SK-N-SH (cell line): Measurements from ENCODE around the gene TAS2R3. TPM values are rescaled to one million over a fixed set of nuclear protein-coding genes. Genes with fewer than 3 reads are reported as not detected.

Source experiments
- CTCF ChIA-PET: fragments of 300-600, 350-600 bp; formaldehyde crosslinking; extraction: SDS; loops from one replicate; lab custom pipeline; 2021; lab: Yijun Ruan, JAX
- POLR2A ChIA-PET: fragments of 350-600 bp; sonication (Branson Sonifier 250); formaldehyde crosslinking; extraction: SDS; loops from one replicate; lab custom pipeline; 2020; ENCODE audit warnings: antibody characterized with exemption, inconsistent platforms; lab: Yijun Ruan, JAX
- DNase-seq: peaks from one replicate; pipeline ENCODE4 v3.0.0; 2012
- H2AFZ ChIP-seq: fragments of 200-600 bp; sonication (generic); 2 replicates; pipeline ENCODE4 v1.8.1; 2016; ENCODE audit warnings: antibody characterized with exemption, mild to moderate bottlenecking, low read depth
- H3F3A ChIP-seq: fragments of 200-600 bp; sonication (generic); replicated peaks from 2 replicates; pipeline ENCODE3; 2016; ENCODE audit warnings: antibody characterized with exemption, mild to moderate bottlenecking; ENCODE audit not compliant: insufficient read depth
- H3K27ac ChIP-seq, 2 experiments: fragments of 200-500 bp in 1 of 2; fragments of 200-600 bp in 1 of 2; sonication (Bioruptor generic) in 1 of 2; sonication (generic), shearing (Covaris generic) in 1 of 2; 2 replicates each; pipeline versions ENCODE4 v1.5.1 to v1.6.1; 2014 to 2016; ENCODE audit warnings: low read depth in 2 of 2, inconsistent platforms in 1 of 2, low read length in 1 of 2, mild to moderate bottlenecking in 1 of 2, mixed read lengths in 1 of 2
- H3K27me3 ChIP-seq: fragments of 200-600 bp; sonication (generic), shearing (Covaris generic); 2 replicates; pipeline ENCODE4 v1.6.1; 2016; ENCODE audit warnings: mixed run types; ENCODE audit not compliant: insufficient read depth
- H3K36me3 ChIP-seq, 2 experiments: fragments of 200-500 bp in 1 of 2; fragments of 200-600 bp in 1 of 2; sonication (Bioruptor generic) in 1 of 2; sonication (generic) in 1 of 2; replicated peaks in 1 of 2; 2 replicates each; pipeline versions ENCODE3 to v1.5.1; 2014 to 2016; ENCODE audit warnings: low read length in 1 of 2, mild to moderate bottlenecking in 1 of 2; ENCODE audit not compliant: insufficient read depth in 2 of 2, control insufficient read depth in 1 of 2
- H3K4me1 ChIP-seq, 2 experiments: fragments of 200-500 bp in 1 of 2; fragments of 200-600 bp in 1 of 2; sonication (Bioruptor generic) in 1 of 2; sonication (generic), shearing (Covaris generic) in 1 of 2; 2 replicates each; pipeline versions ENCODE4 v1.5.1 to v1.6.1; 2014 to 2016; ENCODE audit warnings: low read depth in 1 of 2, low read length in 1 of 2, mixed run types in 1 of 2; ENCODE audit not compliant: insufficient read depth in 2 of 2, control insufficient read depth in 1 of 2
- H3K4me2 ChIP-seq: fragments of 200-600 bp; sonication (generic), shearing (Covaris generic); 2 replicates; pipeline ENCODE4 v1.6.1; 2017; ENCODE audit warnings: mixed run types
- H3K4me3 ChIP-seq, 2 experiments: fragments of 200-500 bp in 1 of 2; fragments of 200-600 bp in 1 of 2; sonication (Bioruptor generic) in 1 of 2; sonication (generic), shearing (Covaris generic) in 1 of 2; 2 replicates each; pipeline versions ENCODE4 v1.5.1 to v1.8.1; 2014 to 2016; ENCODE audit warnings: low read depth in 2 of 2, inconsistent platforms in 1 of 2, low read length in 1 of 2, mild to moderate bottlenecking in 1 of 2, mixed read lengths in 1 of 2, moderate library complexity in 1 of 2
- H3K79me2 ChIP-seq: fragments of 200-600 bp; sonication (generic); 2 replicates; pipeline ENCODE4 v1.8.1; 2017; ENCODE audit warnings: mild to moderate bottlenecking; ENCODE audit not compliant: insufficient read depth
- H3K9ac ChIP-seq: fragments of 200-600 bp; sonication (generic); 2 replicates; pipeline ENCODE4 v1.6.1; 2017; ENCODE audit warnings: mixed run types
- H3K9me2 ChIP-seq: fragments of 200-600 bp; sonication (generic); 2 replicates; pipeline ENCODE4 v1.6.1; 2017; ENCODE audit warnings: mixed run types
- H3K9me3 ChIP-seq: fragments of 200-600 bp; sonication (generic); 2 replicates; pipeline ENCODE4 v1.6.1; 2017; ENCODE audit warnings: mixed run types, mild to moderate bottlenecking, moderate library complexity
- H4K20me1 ChIP-seq: fragments of 200-600 bp; sonication (generic); 2 replicates; pipeline ENCODE4 v1.6.1; 2017; ENCODE audit warnings: mild to moderate bottlenecking, mixed run types; ENCODE audit not compliant: insufficient read depth
- CHD2 ChIP-seq: fragments of 150-350 bp; IDR thresholded peaks from 2 replicates; pipeline ENCODE4 v1.6.1; 2018; ENCODE audit warnings: low read length; ENCODE audit not compliant: partially characterized antibody
- ELF1 ChIP-seq: IDR thresholded peaks from 2 replicates; pipeline ENCODE4 v1.4.0; 2012
- EP300 ChIP-seq, 2 experiments: IDR thresholded peaks; 2 replicates each; pipeline versions ENCODE4 v1.4.0 to v1.6.1; 2012; ENCODE audit warnings: borderline replicate concordance in 1 of 2, low read depth in 1 of 2, low read length in 1 of 2
- EZH2phosphoT487 ChIP-seq: fragments of 200-600 bp; sonication (generic); IDR thresholded peaks from 2 replicates; pipeline ENCODE4 v1.6.1; 2017; ENCODE audit warnings: low read depth, mixed run types, mild to moderate bottlenecking, antibody characterized with exemption, moderate library complexity, borderline replicate concordance
- FOXJ3 ChIP-seq: sonication (generic); formaldehyde crosslinking; IDR thresholded peaks from 2 replicates; pipeline ENCODE4 v1.5.1; 2020; ENCODE audit warnings: mild to moderate bottlenecking, missing genetic modification reagents
- FOXM1 ChIP-seq: IDR thresholded peaks from 2 replicates; pipeline ENCODE4 v1.4.0; 2012; ENCODE audit warnings: low read depth, mild to moderate bottlenecking
- GABPA ChIP-seq: IDR thresholded peaks from 2 replicates; pipeline ENCODE4 v1.4.0; 2012; ENCODE audit warnings: low read depth, mild to moderate bottlenecking
- JUND ChIP-seq: IDR thresholded peaks from 2 replicates; pipeline ENCODE4 v1.4.0; 2012
- NFIC ChIP-seq: IDR thresholded peaks from 2 replicates; pipeline ENCODE4 v1.4.0; 2012; ENCODE audit warnings: borderline replicate concordance
- POLR2AphosphoS5 ChIP-seq: IDR thresholded peaks from 2 replicates; pipeline ENCODE4 v1.6.1; 2012; ENCODE audit warnings: low read depth, low read length
- RAD21 ChIP-seq: IDR thresholded peaks from 2 replicates; pipeline ENCODE4 v1.6.1; 2012; ENCODE audit warnings: mild to moderate bottlenecking, low read length
- SIN3A ChIP-seq: IDR thresholded peaks from 2 replicates; pipeline ENCODE4 v1.6.1; 2012; ENCODE audit warnings: low read depth, mild to moderate bottlenecking, low read length, moderate library complexity, borderline replicate concordance
- SMC3 ChIP-seq: IDR thresholded peaks from 2 replicates; pipeline ENCODE4 v1.6.1; 2012; ENCODE audit warnings: low read depth, low read length, improper control_type of control experiment
- TAF1 ChIP-seq: IDR thresholded peaks from 2 replicates; pipeline ENCODE4 v1.6.1; 2012; ENCODE audit warnings: low read depth, mild to moderate bottlenecking, low read length, moderate library complexity, borderline replicate concordance
- TCF12 ChIP-seq: IDR thresholded peaks from 2 replicates; pipeline ENCODE4 v1.4.0; 2012
- WGBS: methylation state at CpG from one replicate; pipeline ENCODE4 v1.1.6; 2017; ENCODE audit warnings: low lambda C conversion rate; 5-methylcytosine and 5-hydroxymethylcytosine counted together
- polyA plus RNA-seq, 3 experiments: library from polyadenylated mRNA; depleted of rRNA; stranded (reverse); fragments of >200 nt; gene quantifications; 2 replicates each; pipeline ENCODE4 v1.2.3, GENCODE V29; 2012
- TF ChIP-seq, protein P1 (sequence below): fragments of 150-350 bp; IDR thresholded peaks from 2 replicates; pipeline ENCODE4 v1.6.1; 2016; ENCODE audit warnings: mild to moderate bottlenecking, low read depth, low read length
- TF ChIP-seq, protein P2 (sequence below): IDR thresholded peaks from 2 replicates; pipeline ENCODE4; 2012
- TF ChIP-seq, protein P3 (sequence below): fragments of 200-600 bp; sonication (generic); IDR thresholded peaks from 2 replicates; pipeline ENCODE4 v1.6.1; 2017; ENCODE audit warnings: antibody characterized with exemption, mild to moderate bottlenecking, moderate library complexity
- TF ChIP-seq, protein P4 (sequence below): IDR thresholded peaks from 2 replicates; pipeline ENCODE4 v1.4.0; 2012; ENCODE audit warnings: low read depth, borderline replicate concordance

TAS2R3 gene
- polyA plus RNA-seq, 1 of the 3 experiments (the other 2 are of a cell fraction), result not detected

DNA sequence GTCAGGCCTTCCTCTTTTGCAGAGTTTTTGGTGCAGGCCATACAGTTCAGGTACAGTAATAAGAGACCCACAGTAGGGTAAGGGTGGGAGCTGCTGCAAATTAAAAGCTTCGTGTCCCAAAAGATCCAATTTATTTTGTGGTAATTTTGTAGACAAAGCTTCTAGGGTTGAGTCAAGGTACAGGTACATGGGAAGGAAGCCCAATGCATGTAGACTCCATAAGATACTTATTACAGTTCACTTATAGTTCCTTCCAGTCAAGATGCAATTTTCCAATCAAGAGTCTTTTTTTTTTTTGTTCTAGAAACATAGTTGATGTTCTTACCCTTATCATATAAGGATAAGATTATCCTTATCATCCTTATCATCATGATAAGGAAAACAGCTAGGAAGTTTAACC lies 12.5 kb downstream of the TAS2R3 start, which contains the start of gene TAS2R4:
Gene TAS2R4 (plus strand): TSS at position 301 of the 400 bp plus-strand sequence. CDS start 1,815 bp downstream, outside the sequence.
- ChIA-PET CTCF (interaction anchor here (0.6 to 3.1 kb wide), 5 partner anchors 10 to 126 kb away, joined by 3 to 21 read pairs (median 4); partner anchors contain the start of gene SSBP1), POLR2A (interaction anchor here (1.5 kb wide), 1 partner anchor 38 kb away, joined by 5 read pairs; the partner anchor contains the start of gene SSBP1)
- Histone ChIP-seq H3K79me2 (no peaks in the 10 kb centered on the region), H4K20me1 (no peaks in the 10 kb centered on the region), H2AFZ (no peak within 1 kb of the TSS), H3K4me1 (no peaks in the 10 kb centered on the region), H3K36me3 (peaks cover 0 to 22% of the 10 kb centered on the region in 2 experiments), H3K27ac (no peak within 1 kb of the TSS), H3K9me2 (no peaks in the 10 kb centered on the region), H3K27me3 (no peaks in the 10 kb centered on the region), H3K9ac (no peak within 1 kb of the TSS), H3K4me3 (no peak within 1 kb of the TSS), H3K9me3 (no peaks in the 10 kb centered on the region), H3K4me2 (no peak within 1 kb of the TSS), H3F3A (no peaks in the 10 kb centered on the region)
- no peak for TF ChIP-seq FOXM1
- no peak for TF ChIP-seq ELF1
- TF ChIP-seq RAD21, result no peak
- TF ChIP-seq SIN3A, result no peak
- TF ChIP-seq, protein P1, sequence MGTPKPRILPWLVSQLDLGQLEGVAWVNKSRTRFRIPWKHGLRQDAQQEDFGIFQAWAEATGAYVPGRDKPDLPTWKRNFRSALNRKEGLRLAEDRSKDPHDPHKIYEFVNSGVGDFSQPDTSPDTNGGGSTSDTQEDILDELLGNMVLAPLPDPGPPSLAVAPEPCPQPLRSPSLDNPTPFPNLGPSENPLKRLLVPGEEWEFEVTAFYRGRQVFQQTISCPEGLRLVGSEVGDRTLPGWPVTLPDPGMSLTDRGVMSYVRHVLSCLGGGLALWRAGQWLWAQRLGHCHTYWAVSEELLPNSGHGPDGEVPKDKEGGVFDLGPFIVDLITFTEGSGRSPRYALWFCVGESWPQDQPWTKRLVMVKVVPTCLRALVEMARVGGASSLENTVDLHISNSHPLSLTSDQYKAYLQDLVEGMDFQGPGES, result no peak
- TF ChIP-seq POLR2AphosphoS5, result no peak
- no peak for TF ChIP-seq FOXJ3 (CRISPR knock-in tag)
- no peak for TF ChIP-seq GABPA
- no peak for TF ChIP-seq TCF12
- TF ChIP-seq, protein P2, sequence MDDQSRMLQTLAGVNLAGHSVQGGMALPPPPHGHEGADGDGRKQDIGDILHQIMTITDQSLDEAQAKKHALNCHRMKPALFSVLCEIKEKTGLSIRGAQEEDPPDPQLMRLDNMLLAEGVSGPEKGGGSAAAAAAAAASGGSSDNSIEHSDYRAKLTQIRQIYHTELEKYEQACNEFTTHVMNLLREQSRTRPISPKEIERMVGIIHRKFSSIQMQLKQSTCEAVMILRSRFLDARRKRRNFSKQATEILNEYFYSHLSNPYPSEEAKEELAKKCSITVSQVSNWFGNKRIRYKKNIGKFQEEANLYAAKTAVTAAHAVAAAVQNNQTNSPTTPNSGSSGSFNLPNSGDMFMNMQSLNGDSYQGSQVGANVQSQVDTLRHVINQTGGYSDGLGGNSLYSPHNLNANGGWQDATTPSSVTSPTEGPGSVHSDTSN, result no peak
- TF ChIP-seq SMC3, result no peak
- TF ChIP-seq, protein P3, sequence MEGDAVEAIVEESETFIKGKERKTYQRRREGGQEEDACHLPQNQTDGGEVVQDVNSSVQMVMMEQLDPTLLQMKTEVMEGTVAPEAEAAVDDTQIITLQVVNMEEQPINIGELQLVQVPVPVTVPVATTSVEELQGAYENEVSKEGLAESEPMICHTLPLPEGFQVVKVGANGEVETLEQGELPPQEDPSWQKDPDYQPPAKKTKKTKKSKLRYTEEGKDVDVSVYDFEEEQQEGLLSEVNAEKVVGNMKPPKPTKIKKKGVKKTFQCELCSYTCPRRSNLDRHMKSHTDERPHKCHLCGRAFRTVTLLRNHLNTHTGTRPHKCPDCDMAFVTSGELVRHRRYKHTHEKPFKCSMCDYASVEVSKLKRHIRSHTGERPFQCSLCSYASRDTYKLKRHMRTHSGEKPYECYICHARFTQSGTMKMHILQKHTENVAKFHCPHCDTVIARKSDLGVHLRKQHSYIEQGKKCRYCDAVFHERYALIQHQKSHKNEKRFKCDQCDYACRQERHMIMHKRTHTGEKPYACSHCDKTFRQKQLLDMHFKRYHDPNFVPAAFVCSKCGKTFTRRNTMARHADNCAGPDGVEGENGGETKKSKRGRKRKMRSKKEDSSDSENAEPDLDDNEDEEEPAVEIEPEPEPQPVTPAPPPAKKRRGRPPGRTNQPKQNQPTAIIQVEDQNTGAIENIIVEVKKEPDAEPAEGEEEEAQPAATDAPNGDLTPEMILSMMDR, result no peak
- TF ChIP-seq NFIC, result no peak
- no peak for TF ChIP-seq JUND
- no peak for TF ChIP-seq TAF1
- TF ChIP-seq, protein P4, sequence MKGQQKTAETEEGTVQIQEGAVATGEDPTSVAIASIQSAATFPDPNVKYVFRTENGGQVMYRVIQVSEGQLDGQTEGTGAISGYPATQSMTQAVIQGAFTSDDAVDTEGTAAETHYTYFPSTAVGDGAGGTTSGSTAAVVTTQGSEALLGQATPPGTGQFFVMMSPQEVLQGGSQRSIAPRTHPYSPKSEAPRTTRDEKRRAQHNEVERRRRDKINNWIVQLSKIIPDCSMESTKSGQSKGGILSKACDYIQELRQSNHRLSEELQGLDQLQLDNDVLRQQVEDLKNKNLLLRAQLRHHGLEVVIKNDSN, result no peak
- no peak for TF ChIP-seq CHD2
- TF ChIP-seq EP300 (IDR thresholded peaks at IDR 0.05; ENCODE audit: borderline replicate concordance in 1 of 2, low read depth in 1 of 2, low read length in 1 of 2), result no peak
- no peak for TF ChIP-seq EZH2phosphoT487
- DNase-seq, result no peak
- 81% methylated on average over 1 of the region's 1 CpG for WGBS
